Coronary artery (tissue), 2 donors: ENCODE measurements around the gene FBXW5.

Experiments used
- DNase-seq: peaks from one replicate; pipeline ENCODE4 v3.0.0-alpha.2; 2017; ENCODE audit warnings: low spot score
- H3K27ac ChIP-seq, 2 donors: fragments of 200-600 bp; sonication (generic); one replicate each; pipeline ENCODE4 v1.5.1; 2016 to 2019
- H3K4me3 ChIP-seq: fragments of 200-600 bp; sonication (generic); 2 replicates; pipeline ENCODE4 v1.5.1; 2016; ENCODE audit warnings: mild to moderate bottlenecking, moderate library complexity
- CTCF ChIP-seq: fragments of 200-600 bp; sonication (generic); IDR thresholded peaks from one replicate; pipeline ENCODE4 v1.5.1; 2019; ENCODE audit warnings: antibody characterized with exemption

The FBXW5 gene

GRCh38 chr9:136964171-136964689 lies 19.7 kb upstream of the FBXW5 start:
- no peak for TF ChIP-seq CTCF
- H3K27ac ChIP-seq = no peak overlapping the region
- DNase-seq = no peak
- no peak overlapping the region for H3K4me3 ChIP-seq

- H3K4me3 ChIP-seq = no peak overlapping the region
- no peak overlapping the region for H3K27ac ChIP-seq
- no peak for TF ChIP-seq CTCF
- DNase-seq = no peak
Observed at GRCh38 chr9:136963751-136964150, 19.2 kb upstream of the FBXW5 start.

GRCh38 chr9:136963341-136963740 lies 18.8 kb upstream of the FBXW5 start:
- no peak for DNase-seq
- TF ChIP-seq CTCF = no peak
- no peak overlapping the region for H3K4me3 ChIP-seq
- H3K27ac ChIP-seq = peak overlapping the region in 1 of 2 donors; percentile 6

- no peak for DNase-seq
- no peak for TF ChIP-seq CTCF
- Histone ChIP-seq H3K27ac (no peak overlapping the region), H3K4me3 (no peak overlapping the region)
Observed at GRCh38 chr9:136962701-136963248, 18.2 kb upstream of the FBXW5 start.

- Histone ChIP-seq H3K27ac (no peak overlapping the region), H3K4me3 (no peak overlapping the region)
- TF ChIP-seq CTCF = no peak
- no peak for DNase-seq
Observed at GRCh38 chr9:136962163-136962562, 17.6 kb upstream of the FBXW5 start.

GRCh38 chr9:136961279-136962065 lies 16.9 kb upstream of the FBXW5 start:
- TF ChIP-seq CTCF = no peak
- no peak for DNase-seq

GRCh38 chr9:136960938-136961275 lies 16.4 kb upstream of the FBXW5 start:
- no peak for DNase-seq
- TF ChIP-seq CTCF = no peak
- Histone ChIP-seq H3K4me3 (no peak overlapping the region), H3K27ac (peak overlapping the region; percentile 2 to 63)

More at GRCh38 chr9:136961279-136962065, 16.9 kb upstream of the FBXW5 start:
- peak overlapping the region; percentile 2 to 63 for H3K27ac ChIP-seq
- H3K4me3 ChIP-seq = no peak overlapping the region
